Erythroblast (primary cell): ENCODE data around the gene CDYL.

ENCODE experiments used
- GATA1 ChIP-seq: IDR thresholded peaks from 2 replicates; pipeline ENCODE4 v1.6.1; 2011; ENCODE audit warnings: low read depth, mild to moderate bottlenecking, control low read depth, low read length, moderate library complexity
- POLR2A ChIP-seq: IDR thresholded peaks from 2 replicates; pipeline ENCODE4 v1.6.1; 2011; ENCODE audit warnings: mild to moderate bottlenecking, low read length

DNA sequence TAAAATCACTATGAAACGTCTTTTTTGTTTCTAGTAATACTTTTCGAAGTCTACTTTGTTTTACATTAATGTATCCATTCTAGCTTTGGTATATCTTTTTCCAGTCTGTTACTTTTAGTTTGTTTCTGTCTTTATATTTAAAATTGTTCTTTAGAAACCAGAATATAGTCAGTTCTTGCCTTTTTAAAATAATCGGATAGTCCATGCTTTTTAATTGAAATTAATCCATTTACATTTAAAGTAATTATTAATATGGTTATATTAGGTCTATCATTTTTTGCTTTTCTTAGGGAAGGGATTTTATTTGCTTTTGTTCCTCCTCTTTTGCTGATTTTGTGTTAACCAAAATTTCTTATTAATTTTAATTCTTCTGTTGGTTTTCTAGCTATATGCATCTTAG, 23.7 kb downstream of the CDYL start:
- TF ChIP-seq POLR2A (no peak), GATA1 (no peak)
